ENCODE measurements around the gene PGAP2.
A peak's percentile ranks its signal among the peaks of the same experiment; 100 is the strongest.

The PGAP2 gene

DNA sequence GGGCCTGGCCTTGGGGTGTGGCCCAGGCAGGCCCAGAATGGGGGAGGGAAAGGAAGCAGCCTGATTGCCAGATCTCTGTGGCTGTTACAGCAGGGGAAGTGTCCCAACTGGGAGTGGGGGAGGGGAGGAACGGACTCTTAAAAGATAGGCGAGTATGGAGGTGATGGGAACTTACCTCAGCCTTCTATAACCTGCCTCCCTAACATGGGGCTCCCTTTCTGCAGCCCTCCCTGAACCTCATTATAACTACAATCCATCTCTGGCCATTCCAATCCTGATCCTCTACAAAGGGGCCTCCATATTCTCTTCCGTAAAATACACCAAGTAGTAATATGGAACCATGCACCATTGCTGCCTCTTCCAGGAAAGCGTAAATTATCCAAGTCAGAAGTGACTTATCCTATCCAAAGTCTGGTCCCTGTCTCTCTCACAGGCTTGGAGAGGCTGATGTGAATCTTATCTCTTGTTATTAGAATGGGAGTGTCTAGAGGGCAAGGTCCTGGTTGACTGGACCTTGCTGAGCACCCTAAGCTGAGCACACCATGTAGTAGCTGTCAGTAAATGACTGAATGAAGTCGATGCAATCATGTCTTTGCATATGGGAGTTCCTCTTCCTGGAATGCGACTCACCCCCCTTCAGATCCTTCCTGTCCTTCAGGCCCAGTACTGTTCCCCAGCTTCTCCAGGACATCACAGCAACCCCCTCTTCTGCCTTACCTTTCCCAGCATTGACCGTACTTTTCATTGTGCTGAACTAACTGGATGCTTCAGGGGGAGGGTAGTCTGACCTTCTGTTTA, 26.5 kb downstream of the PGAP2 start:
- peak; percentile 18 to 66 for DNase-seq

GRCh38 chr11:3835751-3836150, 27.4 kb downstream of the PGAP2 start:
- no peak for DNase-seq

GRCh38 chr11:3836903-3837302, 28.5 kb downstream of the PGAP2 start:
- no peak for DNase-seq

DNA sequence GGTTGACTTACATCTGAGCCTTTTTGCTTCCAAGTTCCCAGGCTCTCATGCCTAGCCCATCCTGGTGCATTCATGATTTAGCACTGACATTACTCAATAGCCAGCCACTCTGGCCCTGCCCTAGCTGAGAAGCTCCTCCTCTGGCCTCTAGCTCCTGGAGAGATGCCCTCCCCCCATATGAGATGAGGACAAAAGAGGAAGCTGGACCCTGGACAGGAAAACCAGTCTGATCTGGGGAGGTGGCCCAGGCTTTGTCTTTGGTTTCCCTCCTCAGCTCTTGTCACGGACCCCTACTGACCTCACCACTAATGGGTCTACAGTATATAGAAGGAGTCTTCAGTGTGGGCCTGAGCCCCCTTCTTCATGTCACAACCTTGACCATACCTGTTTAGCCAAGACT, 29.4 kb downstream of the PGAP2 start:
- DNase-seq: peak; percentile 25 to 70

DNA sequence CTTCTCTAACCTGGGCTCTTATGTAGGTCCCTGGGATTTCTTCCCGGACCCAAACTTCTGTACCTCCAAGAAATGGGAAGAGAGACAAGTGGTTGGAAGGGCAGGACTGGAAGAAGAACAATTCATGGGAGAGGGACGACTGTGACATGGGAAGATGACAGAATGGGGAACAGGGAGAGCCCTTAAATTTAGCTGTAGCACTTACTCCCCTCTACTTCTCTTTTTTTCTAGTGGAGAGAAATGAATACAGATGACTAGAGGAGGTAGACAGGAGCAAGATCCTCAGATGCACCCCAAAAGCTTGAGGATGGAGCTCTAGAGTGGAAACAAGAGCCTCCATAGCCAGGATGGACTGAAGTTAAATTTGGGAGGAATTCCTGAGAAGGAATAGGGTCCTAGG, 30.1 kb downstream of the PGAP2 start:
- no peak for DNase-seq

DNA sequence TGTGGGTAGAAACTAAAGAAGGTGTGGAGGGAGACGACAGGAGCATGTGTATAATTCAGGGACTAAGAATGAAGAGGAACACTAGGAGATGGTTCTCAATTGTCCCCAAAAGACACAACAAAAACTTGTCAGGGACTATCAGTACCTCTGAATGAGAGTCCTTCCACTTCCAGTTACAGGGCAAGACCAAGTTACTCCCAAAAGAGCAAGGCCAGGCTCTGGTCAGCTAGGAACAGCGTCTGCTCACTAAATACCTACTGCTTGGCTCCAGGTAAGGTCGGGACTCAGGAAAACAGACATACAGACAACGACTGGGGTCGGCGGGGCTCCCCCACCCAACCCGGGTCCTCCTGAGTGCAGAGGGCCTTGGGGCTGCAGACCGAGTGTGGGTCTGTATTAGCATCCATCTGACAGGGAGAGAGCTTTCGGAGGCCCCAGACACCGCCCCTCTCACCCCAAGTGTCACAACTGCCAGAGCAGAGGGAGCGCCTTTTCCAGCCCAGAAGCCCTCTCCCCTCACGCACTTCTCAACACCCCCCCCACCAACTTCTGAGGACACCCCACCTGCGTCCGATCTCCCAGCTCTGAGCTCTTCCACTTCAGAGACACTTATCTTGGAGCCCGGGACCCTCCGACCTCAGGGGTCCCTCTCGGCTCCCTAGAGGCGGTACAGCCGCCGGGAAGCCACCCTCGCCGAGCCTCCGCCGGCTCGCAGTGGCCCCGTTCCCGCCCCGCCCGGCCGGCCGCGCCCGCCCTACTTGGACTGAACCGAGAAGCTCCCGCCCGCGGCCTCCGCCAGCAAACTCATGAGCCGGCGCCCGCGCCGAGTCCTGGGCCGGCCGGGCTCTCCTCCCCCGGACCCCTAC, 31.9 kb downstream of the PGAP2 start:
- DNase-seq: peak in 1 of 2 donors; percentile 84

DNA sequence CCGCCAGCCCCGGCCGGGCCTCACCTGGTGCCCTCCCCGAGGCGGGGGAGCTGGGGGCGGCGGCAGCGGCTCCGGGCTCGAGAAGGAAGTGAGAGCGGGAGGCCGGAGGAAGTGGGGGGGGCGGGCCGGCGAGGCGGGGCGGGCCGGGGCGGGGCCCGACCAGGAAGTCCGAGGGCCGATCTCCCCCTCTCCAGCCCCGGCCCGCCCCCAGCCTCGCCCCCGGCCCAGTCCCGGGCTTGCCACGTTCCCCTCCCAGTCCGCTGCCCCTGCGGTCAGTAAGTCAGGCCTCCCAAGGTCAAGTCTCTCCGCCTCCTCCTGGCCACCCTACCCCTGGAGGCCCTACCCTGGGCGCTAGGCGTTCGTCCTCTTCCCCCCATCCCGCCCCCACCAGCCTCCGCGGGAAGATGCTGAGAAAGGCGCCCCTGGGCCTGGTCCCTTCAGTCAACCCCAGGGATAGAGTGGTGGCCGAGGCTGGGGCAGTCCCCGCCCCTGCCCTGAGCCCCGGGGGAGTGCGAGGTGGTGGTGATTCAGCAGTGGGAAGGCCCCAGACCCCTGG, 32.6 kb downstream of the PGAP2 start, which contains the start of gene RHOG:
RHOG (minus strand) TSS at position 90 of the 556 bp plus-strand sequence. CDS start 12,821 bp downstream, outside the sequence.
- DNase-seq: peak in 1 of 2 donors; percentile 95

GRCh38 chr11:3841426-3842350, 33.3 kb downstream of the PGAP2 start:
- DNase-seq: peak; percentile 95 to 99

- DNase-seq: no peak
Measured at GRCh38 chr11:3843326-3843725, 35.0 kb downstream of the PGAP2 start.

- DNase-seq: no peak
Measured at GRCh38 chr11:3845246-3845645, 36.9 kb downstream of the PGAP2 start.

- DNase-seq: no peak
Measured at GRCh38 chr11:3845670-3846069, 37.3 kb downstream of the PGAP2 start.

DNA sequence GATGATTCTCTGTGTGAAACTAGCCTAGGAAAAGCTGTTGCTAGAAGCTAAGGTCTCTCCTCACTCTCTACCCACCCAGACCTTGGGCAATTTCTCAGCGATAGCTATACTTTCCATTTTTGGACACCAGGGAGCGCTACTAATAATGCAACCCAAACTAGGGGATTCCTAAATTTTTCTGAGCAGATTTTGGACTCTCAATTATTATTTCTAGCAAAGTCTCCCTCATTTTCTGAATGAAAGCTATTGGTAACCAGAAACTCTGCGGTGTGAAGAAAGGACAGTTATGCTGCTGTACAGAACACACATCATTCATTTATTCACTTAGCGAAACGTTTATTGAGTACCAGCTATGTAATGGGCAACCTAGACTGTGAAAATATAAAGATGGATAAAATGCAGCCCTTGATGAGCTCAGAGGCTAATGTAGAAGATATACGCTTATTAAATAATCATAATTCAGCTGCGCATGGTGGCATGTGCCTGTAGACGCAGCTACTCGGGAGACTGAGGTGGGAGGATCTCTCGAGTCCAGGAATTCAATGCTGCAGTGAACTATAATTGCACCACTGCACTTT, 41.0 kb downstream of the PGAP2 start:
- peak in 1 of 2 donors; percentile 68 for DNase-seq

- DNase-seq: no peak
Measured at GRCh38 chr11:3853545-3853842, 45.1 kb downstream of the PGAP2 start.

DNA sequence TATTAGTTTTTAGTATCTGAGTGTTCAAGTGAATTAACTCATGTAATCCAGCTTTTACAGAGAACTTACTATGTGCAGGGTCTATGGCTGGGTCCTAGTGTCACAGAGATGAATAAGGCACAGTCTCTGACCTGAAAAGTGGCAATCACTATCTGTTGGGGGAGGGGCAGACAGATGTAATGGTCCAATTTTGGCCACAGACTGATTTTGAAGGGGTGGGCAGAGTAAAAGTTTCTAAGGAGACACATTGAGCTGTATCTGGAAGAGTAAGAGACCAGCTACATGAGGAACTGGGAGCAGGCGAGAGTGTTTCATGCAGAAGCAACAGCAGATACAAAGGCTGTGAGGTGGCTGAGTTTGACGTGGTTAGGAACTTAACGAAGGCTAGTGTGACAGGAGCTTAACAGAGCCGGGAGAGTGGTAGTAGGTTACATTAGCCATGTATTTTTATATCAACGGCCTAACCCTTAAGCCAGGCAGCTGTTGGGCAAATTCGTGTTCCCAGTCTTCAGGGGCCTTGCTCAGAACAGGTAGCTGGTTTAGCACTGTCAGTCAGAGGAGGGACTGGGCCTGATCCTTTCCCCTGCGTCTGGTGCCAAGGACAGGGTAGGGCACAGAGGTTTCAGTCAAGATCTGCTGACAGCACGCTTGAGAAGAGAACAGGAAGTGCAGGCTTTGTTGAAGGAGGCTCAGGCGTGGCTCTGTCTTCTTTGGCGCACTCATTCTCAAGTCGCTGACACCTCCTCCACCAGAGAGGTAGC, 45.7 kb downstream of the PGAP2 start:
- DNase-seq: peak in 1 of 2 donors; percentile 63

- DNase-seq: peak in 1 of 2 donors; percentile 77
Measured at GRCh38 chr11:3854660-3854976, 46.3 kb downstream of the PGAP2 start.

DNA sequence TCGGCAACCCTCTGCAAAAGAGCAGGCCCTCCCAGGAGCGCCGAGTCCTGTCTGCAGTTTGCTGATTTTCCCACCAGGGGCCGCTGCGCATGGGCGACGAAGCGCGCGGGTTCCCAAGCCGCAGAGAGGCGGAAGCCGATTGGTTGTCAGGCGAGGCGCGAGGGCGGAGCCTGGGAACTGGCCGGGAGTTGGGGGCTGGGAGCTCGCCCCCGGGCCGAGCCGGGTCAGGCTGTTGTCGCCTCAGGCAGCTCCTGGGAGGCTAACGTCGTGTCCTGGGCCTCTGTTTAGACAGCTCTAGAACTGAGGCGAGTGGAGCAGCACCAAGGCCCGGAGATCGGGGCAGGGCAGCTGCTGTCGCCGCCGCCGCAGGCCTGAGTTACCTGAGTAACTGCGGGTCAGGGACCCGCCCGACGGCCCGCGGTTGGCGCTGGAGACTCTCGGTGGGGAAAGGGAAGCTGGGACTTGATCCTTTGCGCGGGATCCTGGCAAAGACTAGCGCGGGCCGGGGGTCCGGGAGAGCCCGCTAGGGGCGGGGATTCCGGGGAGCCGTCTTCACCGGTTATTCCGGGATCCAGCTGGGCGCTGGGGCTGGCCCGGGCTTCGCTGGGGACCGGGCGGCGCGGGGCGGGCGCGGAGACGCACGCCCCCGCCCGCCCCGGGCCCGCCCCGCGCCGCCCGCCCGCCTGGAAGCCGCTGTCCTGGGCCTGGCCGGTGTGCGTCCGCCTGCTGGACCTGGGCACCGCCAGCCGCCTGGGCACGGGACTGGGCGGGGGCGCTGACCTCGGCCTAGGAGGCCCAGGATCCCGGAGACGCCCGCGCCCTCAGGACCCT, 46.8 kb downstream of the PGAP2 start, which contains the start of gene STIM1:
STIM1 (plus strand) TSS at position 688 of the 831 bp plus-strand sequence. CDS start 607 bp downstream, outside the sequence.
- peak; percentile 91 to 94 for DNase-seq

DNA sequence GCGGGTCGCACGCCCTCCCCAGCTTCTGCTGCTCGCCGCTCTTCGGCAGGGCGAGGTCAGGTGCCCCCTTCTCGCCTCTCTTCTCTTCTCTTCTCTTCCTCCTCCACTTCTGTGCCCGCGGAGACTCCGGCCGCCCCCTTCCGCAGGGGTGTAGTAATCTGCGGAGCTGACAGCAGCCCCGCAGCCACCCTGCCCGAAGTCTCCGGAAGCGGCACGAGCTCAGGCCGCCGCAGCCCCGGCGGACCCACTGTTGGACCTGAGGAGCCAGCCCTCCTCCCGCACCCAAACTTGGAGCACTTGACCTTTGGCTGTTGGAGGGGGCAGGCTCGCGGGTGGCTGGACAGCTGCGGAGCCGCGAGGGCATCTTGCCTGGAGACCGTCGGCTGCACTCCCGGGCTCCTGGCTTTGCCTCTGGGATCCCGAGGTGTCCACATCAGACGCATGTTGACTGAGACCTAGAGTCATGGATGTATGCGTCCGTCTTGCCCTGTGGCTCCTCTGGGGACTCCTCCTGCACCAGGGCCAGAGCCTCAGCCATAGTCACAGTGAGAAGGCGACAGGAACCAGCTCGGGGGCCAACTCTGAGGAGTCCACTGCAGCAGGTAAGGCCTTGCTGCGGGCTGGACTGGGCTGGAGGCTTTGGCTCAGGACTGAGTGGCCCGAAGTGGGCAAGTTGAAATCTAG, 47.6 kb downstream of the PGAP2 start:
- DNase-seq: peak; percentile 41 to 72

DNA sequence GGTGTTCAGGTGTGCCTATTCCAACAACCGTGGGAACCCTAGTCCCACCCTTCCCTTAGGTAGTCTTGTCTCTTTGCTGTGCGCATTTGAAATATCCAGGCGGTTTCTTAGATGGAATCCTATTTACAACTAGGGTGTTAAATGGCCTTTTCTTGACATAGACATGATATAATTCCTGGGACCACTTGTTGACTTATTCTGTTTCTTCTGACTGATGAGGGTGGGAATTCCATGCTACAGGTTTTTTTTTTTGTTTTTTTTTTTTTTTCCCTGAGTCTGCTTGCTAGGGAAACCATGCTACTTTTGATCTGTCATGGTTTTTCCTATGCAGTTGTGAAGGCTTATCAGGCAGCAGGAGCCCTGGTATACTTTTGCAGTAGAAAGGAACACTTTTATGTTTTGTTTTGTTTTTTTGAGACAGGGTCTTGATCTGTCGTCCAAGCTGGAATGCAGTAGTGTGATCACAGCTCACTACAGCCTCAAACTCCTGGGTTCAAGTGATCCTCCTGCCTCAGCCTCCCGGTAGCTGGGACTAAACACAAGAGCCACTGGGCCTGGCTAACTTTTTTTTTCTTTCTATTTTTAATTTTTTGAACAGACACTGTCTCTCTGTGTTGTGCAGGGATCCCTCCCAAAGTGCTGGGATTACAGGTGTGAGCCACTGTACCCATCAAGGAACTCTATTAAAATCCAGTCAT, 48.6 kb downstream of the PGAP2 start:
- no peak for DNase-seq

DNA sequence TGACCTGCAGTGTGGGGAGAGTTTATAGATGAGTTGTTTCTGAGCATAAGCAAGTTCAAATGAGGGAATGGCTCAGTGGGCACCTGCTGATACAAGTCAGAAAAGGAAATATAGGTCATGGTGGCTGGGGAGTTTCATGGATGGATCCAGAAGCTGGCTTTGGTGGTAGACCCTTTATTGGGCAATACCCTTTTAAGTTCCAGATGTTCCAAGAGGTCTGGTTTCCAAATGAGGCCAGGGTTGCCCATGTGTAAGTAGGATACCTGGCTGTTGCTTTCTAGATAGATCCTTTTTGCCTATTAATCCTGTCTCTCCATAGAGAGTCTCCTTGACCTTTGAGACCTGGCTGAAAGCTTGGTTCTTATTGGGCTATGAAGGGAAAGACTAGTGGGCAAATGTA, 49.3 kb downstream of the PGAP2 start:
- DNase-seq: no peak
